ENCODE results near the gene ZNF701.

- TF ChIP-seq CTCF (IDR thresholded peaks at IDR 0.05) (peak; percentile 22), EZH2phosphoT487 (IDR thresholded peaks at IDR 0.05; ENCODE audit: borderline replicate concordance, low read depth) (no peak), SMC3 (IDR thresholded peaks at IDR 0.05; ENCODE audit: low read depth, low read length) (no peak), RFX5 (IDR thresholded peaks at IDR 0.05; ENCODE audit: low read length) (no peak), REST (IDR thresholded peaks at IDR 0.05; ENCODE audit: low read depth, low read length) (no peak), TAF1 (IDR thresholded peaks at IDR 0.05; ENCODE audit: borderline replicate concordance, low read depth, low read length) (peak; percentile 74; the same call in 1 of the 2 replicates), YY1 (IDR thresholded peaks at IDR 0.05; ENCODE audit: low read depth) (no peak)
These were observed at the start of gene ZNF701 for GRCh38 chr19:52570000-52570861.

Data from SK-N-SH (cell line).